Hepatocyte (in vitro differentiated cells): Measurements from ENCODE around the gene EPHA8.

Experiments used
- CTCF ChIP-seq: fragments of 200-600 bp; sonication (generic); IDR thresholded peaks from 2 replicates; pipeline ENCODE4 v1.5.1; 2016; ENCODE audit warnings: antibody characterized with exemption, mild to moderate bottlenecking; ENCODE audit not compliant: poor library complexity
- EZH2 ChIP-seq: fragments of 200-600 bp; sonication (generic); IDR thresholded peaks from 2 replicates; pipeline ENCODE4 v1.6.1; 2016; ENCODE audit warnings: antibody characterized with exemption, mild to moderate bottlenecking, borderline replicate concordance

- no peak for TF ChIP-seq CTCF
- TF ChIP-seq EZH2: no peak
Measured at GRCh38 chr1:22547186-22547817, 16.0 kb upstream of the EPHA8 start.
